Right forelimb (tissue), 1 donor: Measurements from ENCODE around the gene PSD4.

ENCODE experiments used
- DNase-seq: peaks from one replicate; pipeline ENCODE4 v3.0.0-alpha.2; 2018

The PSD4 gene

GRCh38 chr2:113240915-113241911 lies 67.4 kb downstream of the PSD4 start:
- no peak for DNase-seq

DNA sequence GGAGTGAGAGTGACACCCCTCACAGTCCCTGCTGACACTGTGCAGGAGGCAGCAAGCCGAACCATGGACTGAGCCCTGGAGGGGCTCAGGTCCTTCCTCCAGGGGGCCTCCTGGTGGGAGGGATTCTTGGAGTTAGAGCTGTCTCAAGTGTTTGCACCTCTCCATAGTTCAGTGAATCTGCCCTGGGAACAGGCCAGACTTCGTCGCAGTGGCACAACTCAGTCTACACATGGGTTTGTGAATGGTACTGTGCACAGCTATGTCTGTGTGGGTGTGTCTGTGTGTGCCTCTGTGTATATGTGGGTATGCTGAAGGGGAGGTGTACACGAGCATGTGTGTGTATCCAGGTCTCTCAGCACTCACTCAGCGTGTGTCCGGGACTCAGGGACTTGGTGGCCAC lies 68.6 kb downstream of the PSD4 start:
- DNase-seq = no peak

DNA sequence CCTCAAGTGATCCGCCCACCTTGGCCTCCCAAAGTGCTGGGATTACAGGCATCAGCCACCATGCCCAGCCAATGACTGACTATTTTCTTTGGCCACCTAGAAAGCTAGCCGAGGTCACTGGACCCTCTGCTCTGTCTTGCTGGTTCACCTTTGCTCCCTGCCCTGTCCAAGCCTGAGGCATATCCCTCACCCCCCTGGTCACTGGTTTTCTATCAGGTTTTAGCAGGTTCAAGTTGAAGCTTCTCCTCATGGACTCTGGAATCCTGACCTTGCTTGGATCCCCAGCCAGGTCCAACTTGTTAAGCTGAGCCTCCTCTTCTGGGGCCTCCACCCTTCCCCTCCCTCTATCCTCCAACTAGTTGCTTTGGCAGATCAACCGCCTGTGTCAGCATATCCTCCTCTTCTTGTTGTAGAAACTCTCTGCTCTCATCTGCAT lies 71.5 kb downstream of the PSD4 start:
- DNase-seq = no peak

DNA sequence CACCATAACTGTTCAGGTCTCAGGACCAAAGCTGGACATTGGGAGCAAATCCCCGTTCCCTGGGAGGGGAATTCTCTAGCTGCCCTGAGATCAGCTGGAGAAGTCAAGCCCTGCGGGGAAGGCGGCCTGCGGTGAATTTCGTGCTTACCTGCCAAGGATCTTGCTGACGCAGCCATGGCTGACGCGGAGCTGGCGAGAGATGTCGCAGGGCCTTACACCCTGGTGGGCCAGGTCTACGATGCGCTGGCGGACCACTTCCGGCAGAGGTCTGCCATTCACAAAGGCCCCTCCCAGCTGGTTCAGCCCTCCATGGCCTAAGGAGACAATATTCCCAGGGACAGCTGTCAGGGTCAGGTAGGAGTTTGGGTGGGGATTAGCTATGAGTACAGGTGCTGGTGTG lies 72.8 kb downstream of the PSD4 start:
- DNase-seq = no peak

DNA sequence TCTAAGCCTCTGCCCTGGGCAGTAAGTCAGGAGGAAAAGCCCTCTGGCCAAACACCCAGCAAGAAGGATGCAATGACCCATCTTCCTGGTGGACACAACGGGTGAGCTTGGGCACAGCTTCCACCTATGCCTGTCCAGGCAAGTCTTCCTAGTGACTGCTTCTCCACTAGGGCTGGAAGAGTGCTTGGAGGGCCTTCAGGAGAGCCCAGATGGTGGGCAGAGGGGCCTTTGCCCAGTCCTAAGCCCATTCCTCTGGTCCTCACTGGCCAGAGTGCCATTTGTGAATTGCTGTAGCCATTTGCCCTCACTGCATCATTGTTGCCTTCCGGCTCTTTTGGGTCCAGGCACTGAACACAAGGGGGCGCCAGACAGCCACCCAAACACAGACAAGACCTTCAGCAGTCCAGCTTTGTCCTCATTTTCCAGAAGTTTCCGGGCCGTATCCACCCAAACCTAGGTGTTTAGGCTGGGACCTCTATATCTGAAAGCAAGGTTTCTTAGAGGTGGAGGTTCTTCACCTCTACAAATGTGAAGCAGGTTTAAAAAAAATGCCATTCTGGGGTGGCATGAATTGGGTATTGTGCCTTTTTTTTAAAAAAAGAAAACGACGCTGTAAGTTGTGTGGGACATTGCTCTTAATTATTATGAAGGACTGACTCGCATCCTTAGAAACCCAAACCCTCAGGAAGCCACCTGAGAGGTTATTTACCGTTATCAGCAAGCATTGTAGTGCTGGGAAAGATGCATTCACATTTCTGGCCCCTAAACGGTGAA lies 75.4 kb downstream of the PSD4 start:
- DNase-seq = peak; percentile 87

DNA sequence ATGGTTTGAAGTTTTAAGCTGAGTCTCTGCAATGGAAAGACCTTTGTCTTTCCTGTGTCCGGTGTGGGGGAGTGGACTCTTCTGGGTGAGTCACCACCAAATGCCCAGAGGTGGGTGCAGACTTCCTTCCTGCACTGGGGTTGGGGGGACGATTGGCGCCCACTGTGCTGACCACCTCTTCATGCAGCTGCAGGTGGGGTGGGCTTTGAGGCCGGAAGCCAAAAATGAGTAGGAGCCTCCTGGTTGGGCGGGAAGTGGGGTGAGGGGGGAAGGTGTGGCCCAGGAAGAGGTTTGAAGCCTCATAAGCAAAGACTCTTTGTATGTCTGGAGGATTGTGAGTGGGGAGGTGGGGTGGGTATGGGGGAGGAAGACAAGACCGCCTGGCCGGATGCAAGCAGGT lies 77.3 kb downstream of the PSD4 start:
- no peak for DNase-seq

DNA sequence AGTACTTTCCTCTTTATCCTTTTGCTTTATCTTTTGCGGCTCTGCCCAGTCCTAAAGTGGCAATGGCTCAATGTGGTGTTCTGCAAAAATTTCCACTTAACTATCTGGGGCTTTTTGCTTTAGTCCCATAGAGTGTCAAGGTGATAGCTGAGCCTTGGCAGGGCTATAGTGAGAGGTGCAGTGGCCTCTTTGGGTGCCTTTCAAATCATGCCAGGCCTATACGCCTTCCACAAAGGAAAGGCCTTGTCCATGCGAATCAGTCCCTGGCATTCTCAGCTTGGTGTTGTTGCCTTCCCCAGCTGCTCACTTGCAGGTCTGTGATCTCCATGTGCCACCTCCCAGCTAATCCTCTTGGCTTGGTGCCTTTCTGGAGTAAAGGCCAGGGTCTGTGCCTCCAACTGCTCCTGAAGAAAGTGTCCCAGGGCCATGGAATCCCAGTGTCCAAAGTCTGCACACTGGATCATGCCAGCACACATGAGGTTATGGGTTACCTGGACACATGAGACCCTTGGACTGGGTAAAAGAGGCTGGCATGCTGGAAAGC lies 78.3 kb downstream of the PSD4 start:
- DNase-seq = no peak

GRCh38 chr2:113253453-113253852 lies 79.7 kb downstream of the PSD4 start:
- no peak for DNase-seq

GRCh38 chr2:113255140-113256070 lies 81.6 kb downstream of the PSD4 start:
- DNase-seq = no peak

DNA sequence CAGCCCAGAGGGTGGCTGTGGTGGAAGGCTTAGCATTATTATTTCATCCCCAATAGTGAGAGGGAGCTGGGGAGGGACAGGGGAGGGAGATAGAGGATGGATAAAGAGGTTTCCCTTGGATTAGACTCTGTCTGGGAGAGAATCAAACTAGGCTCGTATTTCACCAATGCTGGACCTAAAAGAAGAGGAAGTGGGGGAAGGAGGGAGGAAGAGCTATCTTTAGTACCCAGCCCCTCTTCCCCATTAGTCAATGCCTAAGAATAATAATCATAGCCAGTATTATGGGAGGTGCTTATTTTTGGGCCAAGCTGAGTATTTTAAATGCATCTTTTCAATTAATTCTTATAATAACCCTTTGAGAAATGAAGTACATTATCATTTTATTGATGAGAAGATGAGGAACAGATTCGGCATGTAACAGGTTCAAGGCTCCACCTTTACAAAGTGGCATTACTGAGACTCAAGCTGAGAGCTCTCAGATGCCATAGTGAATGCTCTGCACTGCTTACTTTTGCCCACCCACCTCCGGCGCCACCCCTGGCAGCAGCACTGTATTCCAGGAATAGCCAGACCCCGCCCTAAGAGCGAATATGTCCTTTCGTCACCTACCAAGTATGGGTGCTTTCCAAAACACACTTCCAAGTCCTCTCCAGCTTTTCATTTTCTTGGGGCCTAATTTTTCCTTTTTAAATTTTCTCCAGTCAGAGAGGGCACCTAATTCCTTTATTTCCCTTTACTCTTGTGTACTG lies 83.9 kb downstream of the PSD4 start:
- DNase-seq = no peak

- DNase-seq = no peak
Observed at GRCh38 chr2:113258471-113259147, 84.8 kb downstream of the PSD4 start.
